ENCODE results near the gene TTI1. TPM values are rescaled to one million over a fixed set of nuclear protein-coding genes. Genes with fewer than 3 reads are reported as not detected.
A peak's percentile ranks its signal among the peaks of the same experiment; 100 is the strongest.

TTI1 gene
- total RNA-seq, 1 donor from 2014 or later: 10.6 TPM

DNA sequence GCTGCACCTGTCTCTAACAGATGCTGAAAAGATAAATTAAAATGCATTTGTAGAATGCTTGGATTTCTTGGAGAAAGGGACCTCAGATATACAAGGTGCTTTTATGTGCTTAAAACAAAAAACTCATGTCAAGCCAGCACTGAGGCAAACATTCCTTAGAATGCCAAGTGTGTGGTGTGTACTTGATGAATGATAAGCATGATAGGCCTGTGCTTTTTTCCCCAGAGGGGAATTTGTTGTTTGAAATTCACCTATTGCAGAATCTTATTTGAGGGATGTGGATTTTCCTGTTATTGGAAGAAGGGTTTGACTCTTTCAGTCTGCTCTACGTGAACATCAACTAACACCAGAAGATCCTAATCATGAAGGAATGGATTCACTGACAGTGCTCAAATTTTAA lies 28.8 kb downstream of the TTI1 start:
- H3K27me3 Mint-ChIP-seq (ENCODE audit: low read depth): no peaks in the 10 kb centered on the region
- TF ChIP-seq, protein P1, sequence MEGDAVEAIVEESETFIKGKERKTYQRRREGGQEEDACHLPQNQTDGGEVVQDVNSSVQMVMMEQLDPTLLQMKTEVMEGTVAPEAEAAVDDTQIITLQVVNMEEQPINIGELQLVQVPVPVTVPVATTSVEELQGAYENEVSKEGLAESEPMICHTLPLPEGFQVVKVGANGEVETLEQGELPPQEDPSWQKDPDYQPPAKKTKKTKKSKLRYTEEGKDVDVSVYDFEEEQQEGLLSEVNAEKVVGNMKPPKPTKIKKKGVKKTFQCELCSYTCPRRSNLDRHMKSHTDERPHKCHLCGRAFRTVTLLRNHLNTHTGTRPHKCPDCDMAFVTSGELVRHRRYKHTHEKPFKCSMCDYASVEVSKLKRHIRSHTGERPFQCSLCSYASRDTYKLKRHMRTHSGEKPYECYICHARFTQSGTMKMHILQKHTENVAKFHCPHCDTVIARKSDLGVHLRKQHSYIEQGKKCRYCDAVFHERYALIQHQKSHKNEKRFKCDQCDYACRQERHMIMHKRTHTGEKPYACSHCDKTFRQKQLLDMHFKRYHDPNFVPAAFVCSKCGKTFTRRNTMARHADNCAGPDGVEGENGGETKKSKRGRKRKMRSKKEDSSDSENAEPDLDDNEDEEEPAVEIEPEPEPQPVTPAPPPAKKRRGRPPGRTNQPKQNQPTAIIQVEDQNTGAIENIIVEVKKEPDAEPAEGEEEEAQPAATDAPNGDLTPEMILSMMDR (IDR thresholded peaks at IDR 0.05): no peak
- no peak overlapping the region for H3K4me3 Mint-ChIP-seq (ENCODE audit: unreplicated experiment)
- H3K4me1 Mint-ChIP-seq (ENCODE audit: low read depth): peaks cover 16% of the 10 kb centered on the region
- no peak for DNase-seq (ENCODE audit: low spot score)
- H3K9me3 Mint-ChIP-seq (ENCODE audit: low read depth): no peaks in the 10 kb centered on the region
- no peak overlapping the region for H3K27ac Mint-ChIP-seq (ENCODE audit: unreplicated experiment)
- peaks cover 14% of the 10 kb centered on the region for H3K36me3 Mint-ChIP-seq (ENCODE audit: low read depth)

GRCh38 chr20:38002422-38002821 lies 30.8 kb downstream of the TTI1 start:
- Mint-ChIP-seq H3K4me1 (ENCODE audit: low read depth) (peaks cover 16% of the 10 kb centered on the region), H3K4me3 (ENCODE audit: unreplicated experiment) (no peak overlapping the region), H3K27me3 (ENCODE audit: low read depth) (no peaks in the 10 kb centered on the region), H3K27ac (ENCODE audit: unreplicated experiment) (no peak overlapping the region), H3K9me3 (ENCODE audit: low read depth) (no peaks in the 10 kb centered on the region), H3K36me3 (ENCODE audit: low read depth) (peaks cover 21% of the 10 kb centered on the region)
- no peak for DNase-seq (ENCODE audit: low spot score)
- TF ChIP-seq, protein P1 (IDR thresholded peaks at IDR 0.05): no peak

DNA sequence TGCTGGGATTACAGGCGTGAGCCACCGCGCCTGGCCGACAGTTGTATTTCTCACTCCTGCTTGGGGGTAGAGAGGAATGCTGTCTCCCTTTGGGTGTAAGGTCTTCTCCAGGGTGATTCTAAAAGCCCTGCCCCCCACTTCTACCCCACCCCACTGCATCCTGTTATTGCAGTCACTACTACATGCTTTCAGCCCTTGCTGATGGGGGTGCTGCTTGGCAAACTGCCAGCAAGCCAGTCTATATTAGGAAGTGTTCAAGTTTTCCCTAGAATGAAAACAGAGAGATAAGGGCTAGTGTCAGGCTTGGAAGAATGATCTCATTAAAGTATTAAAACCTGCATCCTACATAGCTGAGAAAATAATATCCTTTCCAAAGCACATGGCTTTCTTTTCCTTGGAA lies 31.3 kb downstream of the TTI1 start:
- Mint-ChIP-seq H3K4me3 (ENCODE audit: unreplicated experiment) (no peak overlapping the region), H3K27ac (ENCODE audit: unreplicated experiment) (peak overlapping the region; percentile 61)
- DNase-seq (ENCODE audit: low spot score): no peak

GRCh38 chr20:38001173-38001875 lies 31.9 kb downstream of the TTI1 start:
- H3K9me3 Mint-ChIP-seq (ENCODE audit: low read depth): no peaks in the 10 kb centered on the region
- TF ChIP-seq, protein P1 (IDR thresholded peaks at IDR 0.05): no peak
- peak overlapping the region; percentile 61 for H3K27ac Mint-ChIP-seq (ENCODE audit: unreplicated experiment)
- H3K36me3 Mint-ChIP-seq (ENCODE audit: low read depth): peaks cover 22% of the 10 kb centered on the region
- no peak for DNase-seq (ENCODE audit: low spot score)
- no peaks in the 10 kb centered on the region for H3K27me3 Mint-ChIP-seq (ENCODE audit: low read depth)
- H3K4me3 Mint-ChIP-seq (ENCODE audit: unreplicated experiment): no peak overlapping the region
- peaks cover 16% of the 10 kb centered on the region for H3K4me1 Mint-ChIP-seq (ENCODE audit: low read depth)

More for the DNA sequence above, 31.3 kb downstream of the TTI1 start:
- Mint-ChIP-seq H3K27me3 (ENCODE audit: low read depth) (no peaks in the 10 kb centered on the region), H3K36me3 (ENCODE audit: low read depth) (peaks cover 21% of the 10 kb centered on the region), H3K9me3 (ENCODE audit: low read depth) (no peaks in the 10 kb centered on the region), H3K4me1 (ENCODE audit: low read depth) (peaks cover 16% of the 10 kb centered on the region)
- TF ChIP-seq, protein P1 (IDR thresholded peaks at IDR 0.05): no peak

- Mint-ChIP-seq H3K4me1 (ENCODE audit: low read depth) (peaks cover 17% of the 10 kb centered on the region), H3K4me3 (ENCODE audit: unreplicated experiment) (no peak overlapping the region), H3K27me3 (ENCODE audit: low read depth) (no peaks in the 10 kb centered on the region), H3K9me3 (ENCODE audit: low read depth) (no peaks in the 10 kb centered on the region), H3K27ac (ENCODE audit: unreplicated experiment) (no peak overlapping the region), H3K36me3 (ENCODE audit: low read depth) (peaks cover 23% of the 10 kb centered on the region)
- TF ChIP-seq, protein P1 (IDR thresholded peaks at IDR 0.05): no peak
- no peak for DNase-seq (ENCODE audit: low spot score)
These were observed 33.0 kb downstream of the TTI1 start for GRCh38 chr20:38000293-38000692.

All from chondrocyte (in vitro differentiated cells).